Mucosa of descending colon (tissue), 3 donors: ENCODE data around the gene VCPKMT. TPM values are rescaled to one million over a fixed set of nuclear protein-coding genes. Genes with fewer than 3 reads are reported as not detected.

Experiments used
- ATAC-seq: fragments of 200-7000 bp; cut with Tn5 transposase; one replicate; pipeline ENCODE4 v1.9.1; 2020; ENCODE audit warnings: mild to moderate bottlenecking, moderate library complexity
- DNase-seq, 3 donors: peaks; one replicate each; pipeline ENCODE4 v3.0.0-alpha.2; 2020
- H3K36me3 ChIP-seq: fragments of 200-600 bp; one replicate; pipeline ENCODE4 v1.8.0; 2021; ENCODE audit warnings: low read depth, mild to moderate bottlenecking
- H3K4me1 ChIP-seq: fragments of 200-600 bp; one replicate; pipeline ENCODE4 v1.8.0; 2021; ENCODE audit warnings: low read depth, mild to moderate bottlenecking
- H3K4me3 ChIP-seq: fragments of 200-600 bp; one replicate; pipeline ENCODE4 v1.8.0; 2021; ENCODE audit warnings: mild to moderate bottlenecking
- H3K9me3 ChIP-seq: fragments of 200-600 bp; one replicate; pipeline ENCODE4 v1.8.0; 2021; ENCODE audit warnings: mild to moderate bottlenecking
- intact Hi-C, 2 donors: fragments of 100-400 bp; cut with DNase I in 1 of 2; cut with micrococcal nuclease in 1 of 2; formaldehyde crosslinking; loops; one replicate each; pipeline versions ENCODE4 v1.11.0 to v1.11.1; 2022; cut with DNase I, micrococcal nuclease
- total RNA-seq, 3 donors: library from RNA; stranded (reverse); fragmentation: NEBNext Ultra II Directional in 2 of 3; extraction: Animal tissue kit (Norgen Biotek cat#: 25700) in 2 of 3; gene quantifications; one replicate each; pipeline versions ENCODE4 v1.2.1 to v1.2.4, GENCODE V29; 2021 to 2023
- TF ChIP-seq, protein P1 (sequence below): fragments of 200-600 bp; IDR thresholded peaks from one replicate; pipeline ENCODE4 v1.8.0; 2022; ENCODE audit warnings: antibody characterized with exemption, mild to moderate bottlenecking
- donor health status: DM: no; HTN: no; CAD: no; lungs with moderate emphysema.
- donor health status: DM: no; HTN: no; CAD: no.
- donor health status: DM: no; HTN: yes; CAD: no.

Gene VCPKMT
- total RNA-seq, 3 donors from 2014 or later: 5.9 to 8.9 (median 6.9) TPM

DNA sequence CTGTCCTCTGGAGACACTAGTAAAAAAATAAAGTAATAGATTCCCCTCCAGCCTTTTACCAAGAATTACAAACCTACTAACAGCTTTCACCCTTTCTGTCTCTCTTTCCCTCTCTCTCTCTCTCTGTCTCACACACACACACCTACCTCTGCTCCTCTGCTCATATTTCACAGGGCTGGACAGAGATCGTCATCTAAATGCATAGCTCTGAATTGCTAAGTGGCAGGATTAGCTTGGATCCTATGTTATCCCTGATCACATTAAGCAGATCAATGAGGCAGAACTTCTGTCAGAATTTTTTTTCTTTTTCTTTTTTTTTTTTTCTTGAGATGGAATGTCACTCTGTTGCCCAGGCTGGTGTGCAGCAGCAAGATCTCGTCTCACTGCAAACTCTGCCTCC, 22.9 kb downstream of the VCPKMT start:
- H3K36me3 ChIP-seq: no peaks in the 10 kb centered on the region
- TF ChIP-seq, protein P1, sequence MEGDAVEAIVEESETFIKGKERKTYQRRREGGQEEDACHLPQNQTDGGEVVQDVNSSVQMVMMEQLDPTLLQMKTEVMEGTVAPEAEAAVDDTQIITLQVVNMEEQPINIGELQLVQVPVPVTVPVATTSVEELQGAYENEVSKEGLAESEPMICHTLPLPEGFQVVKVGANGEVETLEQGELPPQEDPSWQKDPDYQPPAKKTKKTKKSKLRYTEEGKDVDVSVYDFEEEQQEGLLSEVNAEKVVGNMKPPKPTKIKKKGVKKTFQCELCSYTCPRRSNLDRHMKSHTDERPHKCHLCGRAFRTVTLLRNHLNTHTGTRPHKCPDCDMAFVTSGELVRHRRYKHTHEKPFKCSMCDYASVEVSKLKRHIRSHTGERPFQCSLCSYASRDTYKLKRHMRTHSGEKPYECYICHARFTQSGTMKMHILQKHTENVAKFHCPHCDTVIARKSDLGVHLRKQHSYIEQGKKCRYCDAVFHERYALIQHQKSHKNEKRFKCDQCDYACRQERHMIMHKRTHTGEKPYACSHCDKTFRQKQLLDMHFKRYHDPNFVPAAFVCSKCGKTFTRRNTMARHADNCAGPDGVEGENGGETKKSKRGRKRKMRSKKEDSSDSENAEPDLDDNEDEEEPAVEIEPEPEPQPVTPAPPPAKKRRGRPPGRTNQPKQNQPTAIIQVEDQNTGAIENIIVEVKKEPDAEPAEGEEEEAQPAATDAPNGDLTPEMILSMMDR: no peak
- no peak overlapping the region for H3K4me3 ChIP-seq
- DNase-seq (no peak), ATAC-seq (no peak)
- H3K9me3 ChIP-seq: no peaks in the 10 kb centered on the region
- intact Hi-C loops: no loop called here
- no peaks in the 10 kb centered on the region for H3K4me1 ChIP-seq

DNA sequence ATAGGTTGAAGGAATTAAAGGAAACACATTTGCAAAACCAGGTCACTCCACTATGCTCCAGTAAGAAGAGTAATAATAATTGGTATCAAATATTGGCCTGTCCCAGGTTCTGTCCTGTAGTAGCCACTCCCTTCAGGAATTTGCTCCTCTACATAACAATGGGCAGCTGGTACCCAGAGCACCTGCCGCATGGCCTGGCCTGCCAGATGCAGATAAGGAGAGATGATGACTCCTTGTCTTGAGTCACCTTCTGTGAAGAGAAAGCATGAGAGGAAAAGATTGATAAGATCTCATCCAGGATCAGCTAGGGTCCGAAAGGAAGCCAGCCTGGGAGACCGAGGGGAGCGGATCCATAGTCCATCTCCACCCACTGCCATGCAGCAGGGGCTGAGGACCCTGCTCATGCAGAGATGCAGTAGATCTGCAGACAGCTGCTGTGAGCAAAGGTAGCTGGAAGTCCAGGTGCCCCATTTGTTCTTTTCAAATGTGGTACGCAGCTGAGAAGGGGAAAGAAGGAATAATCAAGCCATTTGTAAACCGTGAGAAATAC, 24.3 kb downstream of the VCPKMT start:
- Histone ChIP-seq H3K4me3 (no peak overlapping the region), H3K36me3 (no peaks in the 10 kb centered on the region), H3K9me3 (no peaks in the 10 kb centered on the region), H3K4me1 (peaks cover 8% of the 10 kb centered on the region)
- ATAC-seq (peak; percentile 37), DNase-seq (no peak)
- intact Hi-C loops: no loop called here
- TF ChIP-seq, protein P1: no peak

DNA sequence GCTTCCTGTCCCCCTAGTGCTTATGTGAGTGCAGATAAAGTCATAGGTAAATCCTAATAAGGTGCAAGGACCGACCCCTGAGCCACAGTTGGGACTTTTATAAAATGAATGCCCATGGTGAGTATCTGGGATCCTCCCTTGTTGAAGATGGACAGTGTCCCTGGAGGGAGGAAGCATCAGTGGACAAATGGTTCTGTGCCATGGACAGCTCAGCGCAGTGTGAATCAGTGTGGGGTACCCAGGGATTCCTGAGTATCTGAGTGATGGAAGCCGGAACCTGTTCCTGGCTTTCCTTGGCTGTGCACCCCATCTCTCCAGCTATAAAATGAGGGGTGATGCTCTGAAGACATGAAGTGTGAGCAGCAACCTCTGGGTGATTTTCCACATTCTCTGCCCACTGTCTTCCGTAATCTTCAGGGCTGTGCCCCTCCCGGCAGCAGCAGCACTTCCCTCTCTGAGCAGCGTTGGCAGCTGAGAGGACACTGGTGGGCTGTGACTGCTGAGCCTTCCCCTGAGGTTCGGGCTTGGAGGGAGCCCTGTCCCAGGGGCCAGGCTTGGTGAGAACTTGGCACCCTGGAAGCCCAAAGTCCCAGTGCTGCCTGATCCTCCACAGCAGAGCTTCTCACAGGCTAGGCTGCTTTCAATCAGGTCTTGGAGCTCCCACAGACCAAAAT, 25.0 kb downstream of the VCPKMT start:
- Histone ChIP-seq H3K4me1 (peaks cover 8% of the 10 kb centered on the region), H3K9me3 (no peaks in the 10 kb centered on the region), H3K4me3 (no peak overlapping the region), H3K36me3 (no peaks in the 10 kb centered on the region)
- no peak for ATAC-seq
- intact Hi-C loops: no loop called here
- TF ChIP-seq, protein P1: no peak
- no peak for DNase-seq

DNA sequence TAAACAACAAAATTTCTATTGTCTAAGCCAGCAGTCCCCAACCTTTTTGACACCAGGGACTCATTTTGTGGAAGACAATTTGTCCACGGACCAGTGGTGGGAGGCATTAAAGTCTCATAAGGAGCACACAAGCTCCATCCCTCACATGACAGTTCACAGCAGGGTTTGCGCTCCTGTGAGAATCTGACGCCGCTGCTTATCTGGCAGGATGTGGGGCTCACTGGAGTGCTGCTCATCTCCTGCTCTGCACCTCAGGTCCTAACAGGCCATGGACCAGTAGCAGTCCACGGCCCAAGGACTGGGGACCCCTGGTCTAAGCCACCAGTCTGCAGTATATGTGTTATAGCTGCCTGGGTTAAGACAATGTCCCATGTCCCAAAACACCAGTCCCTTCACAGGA, 27.2 kb downstream of the VCPKMT start:
- intact Hi-C loops: no loop called here
- TF ChIP-seq, protein P1: no peak
- H3K9me3 ChIP-seq: no peaks in the 10 kb centered on the region
- no peaks in the 10 kb centered on the region for H3K36me3 ChIP-seq
- H3K4me3 ChIP-seq: no peak overlapping the region
- ATAC-seq (peak; percentile 24), DNase-seq (no peak)
- peaks cover 8% of the 10 kb centered on the region for H3K4me1 ChIP-seq

DNA sequence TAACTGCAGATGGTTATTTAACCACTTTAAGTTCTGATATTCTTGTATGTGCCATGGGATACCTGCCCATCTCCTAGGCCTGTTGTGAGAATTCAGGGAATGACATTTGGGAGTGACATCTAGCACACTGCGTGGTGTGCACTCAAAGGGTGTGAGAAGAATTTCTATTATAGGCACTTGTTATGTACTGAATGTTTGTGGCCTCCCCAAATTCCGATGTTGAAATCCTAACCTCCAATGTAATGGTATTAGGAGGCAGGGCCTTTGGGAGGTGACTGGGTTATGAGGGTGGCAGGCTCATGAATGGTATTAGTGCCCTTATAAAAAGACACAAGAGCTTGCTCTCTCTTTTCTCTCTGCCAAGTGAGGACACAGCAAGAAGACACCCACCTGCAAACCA, 27.6 kb downstream of the VCPKMT start:
- intact Hi-C loops: no loop called here
- TF ChIP-seq, protein P1: no peak
- Histone ChIP-seq H3K9me3 (no peaks in the 10 kb centered on the region), H3K4me1 (peaks cover 8% of the 10 kb centered on the region), H3K4me3 (no peak overlapping the region), H3K36me3 (no peaks in the 10 kb centered on the region)
- DNase-seq: no peak
- no peak for ATAC-seq
